T-helper 1 cell treated with Interleukin-12 subunit alpha and Interleukin-12 subunit beta and Interleukin-4 antibody, amounts not matched to agents 30 ng/mL and 1 ng/mL, for 36 hours (primary cell): Measurements from ENCODE around the gene SLC35G6. TPM values are rescaled to one million over a fixed set of nuclear protein-coding genes. Genes with fewer than 3 reads are reported as not detected.

Experiments
- intact Hi-C: fragments of 100-400 bp; cut with micrococcal nuclease; formaldehyde crosslinking; loops from one replicate; pipeline ENCODE4 v1.15.1; 2024
- total RNA-seq: library from RNA; stranded (reverse); gene quantifications from 2 replicates; pipeline ENCODE4 v1.2.3, GENCODE V29; 2022

SLC35G6 gene
- total RNA-seq, 1 donor from 2014 or later: not detected

DNA sequence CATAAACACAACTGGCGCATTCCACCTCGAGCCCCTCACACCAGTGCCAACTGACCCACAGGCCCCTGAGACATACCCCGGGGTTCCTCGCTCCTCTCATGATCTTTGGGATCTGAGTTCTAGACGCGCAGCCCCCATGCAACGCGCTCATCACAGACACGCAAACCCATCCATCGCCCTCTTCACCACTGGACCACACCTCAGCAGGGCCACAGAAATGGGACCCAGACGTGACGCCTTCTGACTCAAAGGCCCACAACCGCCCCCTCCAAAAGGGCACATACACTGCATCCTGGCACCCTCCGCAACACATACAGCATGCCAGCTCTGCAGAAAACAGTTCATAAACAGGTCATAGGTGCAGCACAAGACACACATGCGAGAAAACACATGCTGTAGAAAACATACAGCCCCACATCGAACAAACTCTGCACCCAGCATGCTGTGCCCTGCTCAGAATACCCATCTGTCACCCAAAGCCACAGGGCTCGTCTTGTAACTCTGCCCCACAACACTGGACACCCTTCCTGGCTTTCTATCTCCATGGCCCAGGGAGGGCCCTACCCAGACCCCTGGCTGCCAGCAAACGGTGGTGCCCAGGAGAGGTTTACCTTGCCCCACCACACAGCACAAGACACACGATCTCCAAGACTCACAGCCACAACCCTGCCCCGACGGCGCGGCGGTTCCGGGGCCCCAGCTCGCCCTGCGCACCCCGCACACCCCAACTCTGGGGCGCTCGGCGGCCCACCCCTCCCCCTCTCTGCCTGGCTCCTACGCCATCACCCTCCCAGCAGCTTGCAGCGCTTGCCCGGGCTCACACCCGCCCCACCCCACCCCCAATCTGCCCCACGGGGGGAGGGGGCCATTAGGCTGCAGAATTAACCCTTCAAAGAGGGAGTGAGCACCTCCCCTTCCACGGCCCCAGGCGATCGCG lies 2.7 kb upstream of the SLC35G6 start:
- intact Hi-C loops: loop anchor here (1.0 kb wide), 1 partner anchor 23 kb away; no protein-coding TSS in a partner anchor

DNA sequence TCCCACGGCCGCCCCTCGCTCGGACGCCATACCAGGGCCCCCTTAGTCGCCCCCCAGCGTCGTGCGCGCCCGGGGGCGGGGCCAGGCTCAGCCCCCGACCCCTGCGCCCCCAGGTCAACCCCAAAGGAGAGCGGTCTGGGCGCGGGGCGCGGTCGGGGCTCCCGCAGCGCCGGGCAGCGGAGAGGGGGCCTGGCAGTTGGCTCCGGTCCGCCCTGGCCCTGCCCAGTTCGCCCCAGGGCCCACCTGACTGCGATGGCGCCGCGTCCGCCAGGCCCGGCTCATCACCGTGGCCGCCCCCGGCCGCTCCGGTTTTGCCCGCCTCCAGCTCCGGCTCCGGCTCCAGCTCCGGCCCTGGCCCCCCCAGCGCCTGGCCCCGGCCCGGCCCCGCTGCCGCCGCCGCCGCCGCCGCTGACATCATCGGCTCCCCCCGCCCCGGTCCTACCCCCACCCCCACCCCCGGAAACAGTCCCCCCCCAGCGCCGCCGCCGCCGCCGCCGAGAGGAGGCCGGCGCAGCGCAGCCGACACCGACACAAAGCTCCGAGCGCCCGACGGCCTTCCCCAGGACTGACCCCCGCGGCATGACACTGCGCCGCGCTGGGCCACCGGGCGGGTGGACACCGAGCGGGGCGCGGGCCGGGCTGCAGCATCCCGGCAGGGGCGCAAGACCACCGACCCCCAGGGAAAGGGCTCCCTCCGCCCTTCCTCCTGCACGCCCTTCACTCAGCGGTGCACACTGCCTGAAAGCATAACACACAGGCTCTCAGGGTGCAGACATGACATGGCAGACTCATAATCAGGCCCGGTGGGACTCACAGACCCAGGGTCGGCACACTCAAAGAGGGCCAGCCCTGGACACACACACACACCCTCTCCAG lies 1.8 kb upstream of the SLC35G6 start, which contains the start of gene ZBTB4:
ZBTB4 (minus strand) TSS at position 419 of the 876 bp plus-strand sequence. CDS start 12,830 bp downstream, outside the sequence.
- intact Hi-C loops: loop anchor here (1.0 to 5.0 kb wide), 2 partner anchors 24 to 442 kb away; partner anchors contain the start of gene SLC16A13

DNA sequence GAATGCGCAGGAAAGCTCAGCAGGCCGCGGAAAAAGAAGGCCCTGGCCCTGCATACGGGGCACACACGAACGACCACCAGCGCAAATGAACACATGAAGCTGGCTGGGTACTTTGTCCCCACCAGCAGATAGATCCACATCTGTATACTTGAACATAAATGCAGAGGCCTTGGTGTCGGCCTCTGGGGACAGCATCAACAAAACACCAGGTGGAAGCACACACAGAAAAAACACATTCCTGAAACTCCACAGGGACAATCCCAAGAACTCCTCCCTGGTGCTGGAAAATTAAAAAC lies 1.2 kb upstream of the SLC35G6 start:
- intact Hi-C loops: loop anchor here (5.0 kb wide), 1 partner anchor 443 kb away; the partner anchor contains the start of gene SLC16A13

DNA sequence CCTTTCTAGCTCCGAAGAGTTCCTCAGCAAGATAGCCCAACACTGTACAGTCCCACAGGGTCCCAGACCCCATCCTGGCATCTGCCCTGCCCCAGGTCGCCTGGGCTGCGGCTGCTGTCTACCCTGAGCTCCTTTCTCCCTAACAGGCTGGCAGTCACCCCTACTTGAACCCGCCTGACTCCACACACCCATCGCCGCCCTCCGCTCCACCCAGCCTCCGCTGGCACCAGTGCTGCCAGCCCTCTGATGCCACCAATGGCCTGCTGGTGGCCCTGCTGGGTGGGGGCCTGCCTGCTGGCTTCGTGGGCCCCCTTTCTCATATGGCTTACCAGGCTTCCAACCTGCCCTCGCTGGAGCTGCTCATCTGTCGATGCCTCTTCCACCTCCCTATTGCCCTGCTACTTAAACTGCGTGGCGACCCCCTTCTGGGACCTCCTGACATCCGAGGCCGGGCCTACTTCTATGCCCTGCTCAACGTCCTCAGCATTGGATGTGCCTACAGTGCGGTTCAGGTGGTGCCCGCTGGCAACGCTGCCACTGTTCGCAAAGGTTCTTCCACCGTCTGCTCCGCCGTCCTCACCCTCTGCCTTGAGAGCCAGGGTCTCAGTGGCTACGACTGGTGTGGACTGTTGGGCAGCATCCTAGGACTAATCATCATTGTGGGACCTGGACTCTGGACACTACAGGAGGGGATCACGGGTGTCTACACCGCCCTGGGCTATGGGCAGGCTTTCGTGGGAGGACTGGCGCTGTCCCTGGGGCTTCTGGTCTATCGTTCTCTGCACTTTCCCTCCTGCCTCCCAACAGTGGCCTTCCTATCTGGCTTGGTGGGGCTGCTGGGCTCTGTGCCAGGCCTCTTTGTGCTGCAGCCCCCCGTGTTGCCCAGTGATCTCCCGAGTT lies 846 bp downstream of the SLC35G6 start:
- intact Hi-C loops: loop anchor here (2.0 to 5.0 kb wide), 2 partner anchors 361 to 445 kb away; partner anchors contain the start of gene SLC16A13

DNA sequence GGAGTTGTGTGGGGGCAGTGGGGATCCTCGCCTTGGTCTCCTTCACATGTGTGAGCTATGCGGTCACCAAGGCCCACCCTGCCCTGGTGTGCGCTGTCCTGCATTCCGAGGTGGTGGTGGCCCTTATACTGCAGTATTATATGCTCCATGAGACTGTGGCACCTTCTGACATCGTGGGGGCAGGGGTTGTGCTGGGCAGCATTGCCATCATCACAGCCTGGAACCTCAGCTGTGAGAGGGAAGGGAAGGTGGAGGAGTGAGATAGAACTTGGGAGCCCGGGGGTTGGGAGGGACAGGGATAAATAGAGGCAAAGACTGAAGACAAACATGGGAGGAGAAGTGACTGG lies 1.5 kb downstream of the SLC35G6 start:
- intact Hi-C loops: loop anchor here (1.0 to 5.0 kb wide), 4 partner anchors 230 to 445 kb away; partner anchors contain the start of genes ELP5 and SLC16A13

DNA sequence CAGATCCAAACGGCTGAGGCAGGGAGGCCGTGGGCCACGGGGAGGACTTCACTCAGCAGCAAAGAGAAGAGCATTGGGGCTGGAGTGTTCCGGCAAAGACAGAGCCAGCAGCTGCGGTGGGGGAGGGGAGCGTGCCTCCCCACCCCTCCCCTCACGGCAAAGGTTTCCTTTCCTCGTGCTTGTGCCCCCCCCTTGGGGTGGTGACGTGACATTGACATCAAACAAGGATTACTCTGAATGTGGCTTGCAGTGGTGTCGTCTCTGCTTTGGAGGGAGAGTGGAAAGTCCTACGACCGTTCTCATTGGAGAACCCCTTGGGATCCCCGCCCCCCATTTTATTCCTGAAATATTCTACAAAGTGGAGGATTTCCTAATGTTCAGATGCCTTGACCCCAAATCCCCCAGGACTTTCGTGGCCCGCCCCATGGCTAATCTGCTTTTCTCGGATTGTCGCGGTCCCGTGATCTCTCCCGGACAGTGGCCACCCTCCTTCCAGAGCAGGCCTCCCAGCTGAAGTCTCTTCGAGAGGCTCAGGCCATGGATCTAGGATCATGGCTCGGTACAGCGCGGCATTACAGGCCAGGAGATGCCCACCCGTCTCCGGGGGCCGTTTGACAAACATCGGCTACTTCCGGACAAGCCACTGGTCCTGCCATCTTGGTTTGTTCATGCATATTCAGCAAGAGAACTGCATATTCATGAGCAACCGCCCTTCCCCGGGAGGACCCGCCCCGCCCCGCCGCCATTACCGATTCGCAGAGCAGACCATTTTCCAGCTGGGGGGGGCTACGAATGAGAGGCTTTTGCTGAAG lies 2.2 kb downstream of the SLC35G6 start:
- intact Hi-C loops: loop anchor here (1.0 to 5.0 kb wide), 18 partner anchors 28 to 673 kb away; partner anchors contain the start of genes EIF5A, ELP5, KCTD11 and NEURL4

DNA sequence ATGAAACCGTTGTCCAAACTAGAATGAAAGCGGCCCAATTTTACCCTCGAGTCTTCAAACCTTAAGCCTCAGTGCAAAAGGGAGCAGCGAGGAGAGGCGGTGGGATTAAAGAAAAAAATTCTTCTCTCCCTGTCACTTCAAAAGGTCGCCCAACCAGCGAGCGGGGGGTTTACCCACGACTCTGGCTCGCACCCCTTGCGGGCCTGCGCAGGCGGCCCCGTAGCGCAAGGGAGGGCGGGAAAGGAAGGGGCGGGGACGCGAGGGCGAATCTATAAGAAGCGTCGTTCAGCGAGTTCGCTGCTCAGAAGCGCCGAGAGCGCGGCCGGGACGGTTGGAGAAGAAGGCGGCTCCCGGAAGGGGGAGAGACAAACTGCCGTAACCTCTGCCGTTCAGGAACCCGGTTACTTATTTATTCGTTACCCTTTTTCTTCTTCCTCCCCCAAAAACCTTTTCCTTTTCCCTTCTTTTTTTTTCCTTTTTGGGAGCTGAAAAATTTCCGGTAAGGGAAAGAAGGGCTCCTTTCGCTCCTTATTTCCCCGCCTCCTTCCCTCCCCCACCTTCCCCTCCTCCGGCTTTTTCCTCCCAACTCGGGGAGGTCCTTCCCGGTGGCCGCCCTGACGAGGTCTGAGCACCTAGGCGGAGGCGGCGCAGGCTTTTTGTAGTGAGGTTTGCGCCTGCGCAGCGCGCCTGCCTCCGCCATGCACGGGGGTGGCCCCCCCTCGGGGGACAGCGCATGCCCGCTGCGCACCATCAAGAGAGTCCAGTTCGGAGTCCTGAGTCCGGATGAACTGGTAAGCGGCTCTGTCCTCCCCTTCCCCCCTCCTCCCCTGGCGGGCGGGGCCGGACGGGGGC lies 3.0 kb downstream of the SLC35G6 start, which contains the start of gene POLR2A:
POLR2A (plus strand) TSS at position 300 of the 852 bp plus-strand sequence.
- intact Hi-C loops: loop anchor here (1.0 to 5.0 kb wide), 15 partner anchors 29 to 673 kb away; partner anchors contain the start of genes EIF5A, KCTD11, NEURL4 and PLSCR3

DNA sequence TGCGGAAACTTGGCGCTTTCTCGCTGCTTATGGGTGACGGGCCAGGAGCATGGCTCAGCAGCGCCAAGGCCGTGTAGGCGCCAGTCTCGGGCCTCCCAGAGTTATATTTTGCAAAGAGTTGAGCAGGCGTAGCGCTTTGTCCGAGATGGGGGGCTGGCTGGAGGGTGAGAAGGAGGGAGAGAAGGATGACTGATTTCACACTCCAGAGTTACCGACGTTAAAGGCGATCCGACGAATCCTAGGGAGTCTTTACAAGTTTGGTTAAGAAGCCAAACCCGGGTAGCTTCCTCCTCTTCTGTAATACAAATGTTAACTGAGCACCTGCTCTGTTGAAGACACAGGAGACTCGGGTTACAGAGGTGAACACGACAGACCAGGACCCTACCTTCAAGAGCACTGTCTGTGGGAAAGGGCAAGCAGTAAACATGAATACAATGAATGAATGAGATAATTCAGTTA lies 3.7 kb downstream of the SLC35G6 start:
- intact Hi-C loops: loop anchor here (1.0 to 5.0 kb wide), 15 partner anchors 30 to 672 kb away; partner anchors contain the start of genes EIF5A, KCTD11, NEURL4 and PLSCR3

DNA sequence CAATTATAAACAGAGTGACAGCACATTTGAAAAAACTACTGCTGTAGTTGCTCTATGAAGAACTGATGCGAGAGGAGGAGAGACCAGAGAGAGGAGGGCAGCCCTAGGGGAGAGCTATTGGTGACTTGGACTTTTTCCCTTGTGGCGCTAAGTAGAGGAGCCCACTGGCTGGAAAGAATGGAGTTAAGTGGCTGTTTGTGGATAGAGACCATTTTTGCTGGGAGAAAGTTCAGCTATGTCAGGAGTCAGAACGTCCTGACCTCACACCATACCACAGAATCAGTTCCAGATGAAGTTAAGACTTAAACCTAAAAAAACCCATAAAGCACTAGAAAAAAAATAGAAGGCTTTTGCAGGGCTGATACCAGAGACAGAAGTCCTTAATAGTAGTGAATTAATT lies 4.9 kb downstream of the SLC35G6 start:
- intact Hi-C loops: no loop called here

DNA sequence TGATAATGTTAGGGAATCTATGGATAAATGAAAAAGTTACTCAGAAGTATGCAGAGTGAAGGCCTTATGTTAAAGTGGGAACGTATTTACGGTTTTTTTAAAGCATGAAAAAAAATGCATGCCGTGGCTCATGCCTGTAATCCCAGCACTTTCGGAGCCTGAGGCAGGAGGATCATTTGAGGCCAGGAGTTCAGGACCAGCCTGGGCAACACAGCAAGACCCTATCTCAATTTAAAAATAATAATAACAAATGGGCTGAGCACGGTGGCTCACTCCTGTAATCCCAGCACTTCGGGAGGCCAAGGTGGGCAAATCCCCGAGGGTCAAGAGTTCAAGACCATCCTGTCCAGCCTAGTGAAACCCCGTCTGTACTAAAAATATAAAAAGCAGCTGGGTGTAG lies 8.9 kb downstream of the SLC35G6 start:
- intact Hi-C loops: no loop called here

DNA sequence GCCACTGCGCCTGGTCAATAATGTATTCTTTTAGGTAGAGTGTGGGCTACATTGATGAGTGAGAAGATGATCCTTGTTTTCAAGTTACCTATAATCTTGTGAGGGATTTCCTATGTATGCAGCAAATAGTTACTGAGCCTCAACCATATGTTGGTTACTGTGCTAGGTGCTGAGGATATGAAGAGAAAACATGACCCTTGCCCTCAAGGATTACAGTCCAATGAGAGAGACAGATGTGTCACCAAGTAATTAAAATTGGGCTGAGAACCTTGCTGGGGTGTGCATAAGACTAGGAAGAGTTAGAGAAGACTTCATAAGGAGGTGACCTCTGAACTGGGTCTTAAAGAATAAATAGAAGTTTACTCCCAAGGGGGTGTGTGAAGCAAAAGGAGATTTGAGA lies 10.3 kb downstream of the SLC35G6 start:
- intact Hi-C loops: no loop called here

DNA sequence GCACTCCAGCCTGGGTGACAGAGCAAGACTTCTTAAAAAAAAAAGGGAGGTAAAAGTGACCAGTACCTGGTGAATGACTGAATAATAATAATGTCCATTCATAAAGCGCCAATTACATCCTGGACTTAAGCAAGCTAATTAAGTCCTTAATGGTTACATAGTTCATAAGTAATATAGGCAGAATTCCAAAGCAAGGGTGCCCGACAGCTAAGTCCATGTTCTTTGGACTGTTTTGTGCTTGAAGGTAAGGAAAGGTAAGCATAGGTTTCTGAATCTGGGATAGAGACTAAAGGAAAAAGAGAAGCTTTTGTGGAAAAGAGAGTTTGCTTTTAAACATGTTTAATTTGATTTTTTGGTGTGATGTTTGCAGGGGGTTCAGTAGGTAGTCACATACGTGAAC lies 12.7 kb downstream of the SLC35G6 start:
- intact Hi-C loops: no loop called here

DNA sequence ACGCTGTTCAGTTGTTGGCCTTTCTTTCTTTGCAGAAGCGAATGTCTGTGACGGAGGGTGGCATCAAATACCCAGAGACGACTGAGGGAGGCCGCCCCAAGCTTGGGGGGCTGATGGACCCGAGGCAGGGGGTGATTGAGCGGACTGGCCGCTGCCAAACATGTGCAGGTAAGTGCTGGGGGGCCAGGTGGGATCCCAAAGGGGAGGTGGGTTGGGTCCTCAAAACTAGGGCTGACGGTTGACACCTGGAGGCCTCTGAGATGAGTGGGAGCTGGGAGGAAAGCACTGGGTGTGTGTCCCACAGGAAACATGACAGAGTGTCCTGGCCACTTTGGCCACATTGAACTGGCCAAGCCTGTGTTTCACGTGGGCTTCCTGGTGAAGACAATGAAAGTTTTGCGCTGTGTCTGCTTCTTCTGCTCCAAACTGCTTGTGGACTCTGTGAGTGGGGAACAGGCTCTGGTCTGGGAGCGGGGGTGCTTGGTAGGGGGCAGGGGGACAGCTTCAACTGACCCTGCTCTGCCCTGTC lies 14.7 kb downstream of the SLC35G6 start:
- intact Hi-C loops: no loop called here

DNA sequence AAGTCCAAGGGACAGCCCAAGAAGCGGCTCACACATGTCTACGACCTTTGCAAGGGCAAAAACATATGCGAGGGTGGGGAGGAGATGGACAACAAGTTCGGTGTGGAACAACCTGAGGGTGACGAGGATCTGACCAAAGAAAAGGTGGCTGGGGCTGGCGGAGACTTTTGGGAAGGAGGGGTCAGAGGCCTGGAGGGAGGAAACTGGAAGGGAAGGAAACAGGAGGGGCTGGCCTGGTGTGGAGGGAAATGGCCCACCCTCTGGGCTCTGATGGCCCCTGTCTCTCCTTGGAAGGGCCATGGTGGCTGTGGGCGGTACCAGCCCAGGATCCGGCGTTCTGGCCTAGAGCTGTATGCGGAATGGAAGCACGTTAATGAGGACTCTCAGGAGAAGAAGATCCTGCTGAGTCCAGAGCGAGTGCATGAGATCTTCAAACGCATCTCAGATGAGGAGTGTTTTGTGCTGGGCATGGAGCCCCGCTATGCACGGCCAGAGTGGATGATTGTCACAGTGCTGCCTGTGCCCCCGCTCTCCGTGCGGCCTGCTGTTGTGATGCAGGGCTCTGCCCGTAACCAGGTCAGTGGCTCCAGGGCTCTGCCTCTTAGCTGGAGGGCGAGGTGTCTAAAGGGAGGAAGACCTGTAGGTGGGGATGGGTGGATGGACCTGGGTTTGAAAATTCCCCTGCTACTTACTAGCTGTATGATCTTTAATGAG lies 15.4 kb downstream of the SLC35G6 start:
- intact Hi-C loops: no loop called here

DNA sequence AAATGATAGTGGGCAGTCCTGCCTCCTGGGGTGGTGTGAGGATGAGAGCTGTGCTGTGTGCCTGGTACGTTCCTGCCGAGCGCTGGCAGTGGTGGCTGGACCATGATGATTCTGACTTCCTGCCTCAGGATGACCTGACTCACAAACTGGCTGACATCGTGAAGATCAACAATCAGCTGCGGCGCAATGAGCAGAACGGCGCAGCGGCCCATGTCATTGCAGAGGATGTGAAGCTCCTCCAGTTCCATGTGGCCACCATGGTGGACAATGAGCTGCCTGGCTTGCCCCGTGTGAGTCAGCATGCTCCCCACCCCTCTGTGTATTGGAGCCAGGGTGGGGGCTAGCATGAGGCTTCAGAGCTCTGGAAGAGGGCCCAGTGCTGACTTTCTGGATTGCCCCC lies 16.0 kb downstream of the SLC35G6 start:
- intact Hi-C loops: no loop called here

DNA sequence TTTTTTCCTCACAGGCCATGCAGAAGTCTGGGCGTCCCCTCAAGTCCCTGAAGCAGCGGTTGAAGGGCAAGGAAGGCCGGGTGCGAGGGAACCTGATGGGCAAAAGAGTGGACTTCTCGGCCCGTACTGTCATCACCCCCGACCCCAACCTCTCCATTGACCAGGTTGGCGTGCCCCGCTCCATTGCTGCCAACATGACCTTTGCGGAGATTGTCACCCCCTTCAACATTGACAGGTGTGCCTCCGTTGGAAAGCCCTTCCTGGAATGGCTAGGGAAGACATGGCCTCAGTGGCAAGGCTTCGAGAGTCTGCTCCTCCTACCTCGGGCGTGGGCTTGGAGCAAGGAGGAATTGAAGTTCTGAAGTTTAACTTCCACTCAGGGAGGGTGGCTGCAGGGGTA lies 16.4 kb downstream of the SLC35G6 start:
- intact Hi-C loops: no loop called here

DNA sequence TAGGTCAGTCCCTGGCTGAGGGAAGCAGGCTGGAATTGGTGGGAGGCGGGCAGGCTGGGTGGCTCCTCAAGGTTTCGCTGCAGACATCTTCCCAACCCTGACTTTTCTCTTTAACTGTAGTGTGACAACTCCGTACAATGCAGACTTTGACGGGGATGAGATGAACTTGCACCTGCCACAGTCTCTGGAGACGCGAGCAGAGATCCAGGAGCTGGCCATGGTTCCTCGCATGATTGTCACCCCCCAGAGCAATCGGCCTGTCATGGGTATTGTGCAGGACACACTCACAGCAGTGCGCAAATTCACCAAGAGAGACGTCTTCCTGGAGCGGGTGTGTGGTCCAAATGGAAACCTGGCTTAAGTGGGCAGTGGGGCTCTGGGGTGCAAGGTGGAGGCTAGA lies 17.9 kb downstream of the SLC35G6 start:
- intact Hi-C loops: no loop called here
